Activated CD8-positive, alpha-beta T cell treated with anti-CD3 and anti-CD28 coated beads, Interleukin-2, amount 10 ng/mL, durations not matched to agents 7 days and 5 days (primary cell): ENCODE results near the gene GPATCH8. TPM values are rescaled to one million over a fixed set of nuclear protein-coding genes. Genes with fewer than 3 reads are reported as not detected.
"Not testable (repeated sequence)": the region's sequence is repeated elsewhere in the genome, so short reads cannot be mapped to it uniquely, and the experiment has no call there.

ENCODE experiments used
- ATAC-seq: fragments of 150-1000 bp; cut with Tn5 transposase; one replicate; pipeline ENCODE4 v1.10.0; 2021; ENCODE audit warnings: moderate library complexity
- CTCF ChIA-PET: fragments of 350-600 bp; sonication (Branson Sonifier 250); formaldehyde crosslinking; loops from one replicate; lab custom pipeline; 2021; ENCODE audit warnings: antibody characterized with exemption; lab: Charles Lee
- POLR2A ChIA-PET: fragments of 350-600 bp; sonication (Branson Sonifier 250); formaldehyde crosslinking; loops from one replicate; lab custom pipeline; 2021; ENCODE audit warnings: antibody characterized with exemption; lab: Charles Lee
- DNase-seq: peaks from one replicate; pipeline ENCODE4 v3.0.0-alpha.2; 2020
- H3K27ac Mint-ChIP-seq: one replicate; pipeline ENCODE4 v1.8.0; 2021; ENCODE audit warnings: mild to moderate bottlenecking, mixed read lengths
- H3K27me3 Mint-ChIP-seq: one replicate; pipeline ENCODE4 v1.8.0; 2021; ENCODE audit warnings: low read depth, mixed read lengths
- H3K36me3 Mint-ChIP-seq: one replicate; pipeline ENCODE4 v1.8.0; 2021; ENCODE audit warnings: low read depth, mixed read lengths
- H3K4me1 Mint-ChIP-seq: one replicate; pipeline ENCODE4 v1.8.0; 2021; ENCODE audit warnings: low read depth, mixed read lengths
- H3K4me3 Mint-ChIP-seq: one replicate; pipeline ENCODE4 v1.8.0; 2021; ENCODE audit warnings: mild to moderate bottlenecking, mixed read lengths
- H3K9me3 Mint-ChIP-seq: one replicate; pipeline ENCODE4 v1.8.0; 2022; ENCODE audit warnings: mixed read lengths; ENCODE audit not compliant: insufficient read depth
- total RNA-seq, 2 experiments: library from RNA; stranded (reverse); gene quantifications; one replicate each; pipeline ENCODE4 v1.2.3, GENCODE V29; 2021

GPATCH8 gene
- total RNA-seq, 2 experiments from 2014 or later = 45.7 to 45.8 TPM

GRCh38 chr17:44379887-44380286 lies 123.3 kb downstream of the GPATCH8 start:
- peaks cover 20% of the 10 kb centered on the region for H3K27me3 Mint-ChIP-seq
- POLR2A ChIA-PET = no interaction called here
- ATAC-seq (no peak), DNase-seq (no peak)
- H3K9me3 Mint-ChIP-seq = no peaks in the 10 kb centered on the region
- H3K4me1 Mint-ChIP-seq = peaks cover 3% of the 10 kb centered on the region
- CTCF ChIA-PET = interaction anchor here (1.0 to 2.2 kb wide), 2 partner anchors 15 to 16 kb away, joined by 3 to 5 read pairs; partner anchors contain the start of gene FAM171A2
- H3K27ac Mint-ChIP-seq = no peak overlapping the region
- H3K36me3 Mint-ChIP-seq = no peaks in the 10 kb centered on the region
- H3K4me3 Mint-ChIP-seq = no peak overlapping the region

DNA sequence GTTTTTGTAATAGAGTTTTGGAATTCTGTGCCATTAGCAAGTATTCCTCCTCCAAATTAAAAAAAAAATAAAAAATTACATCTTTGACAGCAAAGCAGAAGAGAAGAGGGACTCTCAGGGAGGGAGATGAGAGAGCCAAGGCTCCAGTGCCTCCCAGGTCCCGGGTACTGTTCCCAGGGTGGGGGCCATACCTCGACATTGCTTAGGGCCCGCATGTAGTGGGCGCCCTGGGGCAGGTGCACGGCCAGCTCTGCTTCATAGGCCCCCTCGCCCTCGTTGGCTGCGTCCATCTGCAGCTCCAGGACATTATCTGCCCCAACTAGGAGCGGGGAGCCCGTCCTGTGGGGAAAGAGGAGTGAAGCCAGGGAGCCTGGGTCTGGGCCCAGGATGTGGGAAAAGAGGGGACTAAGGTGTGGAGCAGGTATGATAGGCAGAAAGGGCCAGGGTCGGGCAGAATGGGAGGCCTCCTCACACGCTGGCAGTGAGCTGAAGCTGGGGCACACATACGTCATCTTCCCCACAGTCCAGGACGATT lies 125.0 kb downstream of the GPATCH8 start:
- Mint-ChIP-seq H3K36me3 (no peaks in the 10 kb centered on the region), H3K9me3 (no peaks in the 10 kb centered on the region), H3K27me3 (peaks cover 18% of the 10 kb centered on the region), H3K27ac (no peak overlapping the region), H3K4me3 (no peak overlapping the region), H3K4me1 (no peaks in the 10 kb centered on the region)
- CTCF ChIA-PET = interaction anchor here (1.0 to 1.7 kb wide), 2 partner anchors 15 to 47 kb away, joined by 3 to 5 read pairs; partner anchors contain the start of gene FAM171A2
- DNase-seq = no peak
- POLR2A ChIA-PET = no interaction called here
- ATAC-seq = no peak

DNA sequence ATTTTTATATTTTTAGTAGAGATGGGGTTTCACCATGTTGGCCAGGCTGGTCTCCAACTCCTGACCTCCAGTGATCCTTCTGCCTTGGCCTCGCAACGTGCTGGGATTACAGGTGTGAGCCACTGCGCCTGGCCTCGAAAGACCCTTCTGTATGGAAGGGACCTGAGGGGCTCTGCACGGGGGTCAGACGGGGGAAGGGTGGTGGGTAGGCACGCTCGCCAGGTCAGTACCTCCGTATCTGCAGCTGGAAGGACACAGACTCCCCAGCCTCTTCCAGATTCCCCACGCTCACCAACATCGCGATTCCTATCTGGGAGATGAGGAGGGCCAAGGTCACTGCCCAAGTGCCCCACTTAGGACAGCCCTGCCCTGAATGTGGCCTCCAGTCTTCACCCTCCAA lies 126.4 kb downstream of the GPATCH8 start:
- ChIA-PET POLR2A (no interaction called here), CTCF (interaction anchor here (0.7 to 2.1 kb wide), 12 partner anchors 8 to 499 kb away, joined by 3 to 11 read pairs (median 4); partner anchors contain the start of genes FAM171A2 and GRN)
- no peak overlapping the region for H3K4me3 Mint-ChIP-seq
- ATAC-seq (no peak), DNase-seq (no peak)
- no peak overlapping the region for H3K27ac Mint-ChIP-seq
- H3K36me3 Mint-ChIP-seq = no peaks in the 10 kb centered on the region
- H3K27me3 Mint-ChIP-seq = peaks cover 7% of the 10 kb centered on the region
- no peaks in the 10 kb centered on the region for H3K9me3 Mint-ChIP-seq
- no peaks in the 10 kb centered on the region for H3K4me1 Mint-ChIP-seq

GRCh38 chr17:44376124-44376523 lies 127.1 kb downstream of the GPATCH8 start:
- ChIA-PET POLR2A (no interaction called here), CTCF (interaction anchor here (0.7 to 2.1 kb wide), 11 partner anchors 9 to 498 kb away, joined by 3 to 11 read pairs (median 4); partner anchors contain the start of genes FAM171A2 and GRN)
- no peak overlapping the region for H3K27ac Mint-ChIP-seq
- H3K27me3 Mint-ChIP-seq = peaks cover 7% of the 10 kb centered on the region
- ATAC-seq (peak; percentile 49), DNase-seq (peak; percentile 38)
- H3K4me1 Mint-ChIP-seq = no peaks in the 10 kb centered on the region
- no peaks in the 10 kb centered on the region for H3K9me3 Mint-ChIP-seq
- no peak overlapping the region for H3K4me3 Mint-ChIP-seq
- no peaks in the 10 kb centered on the region for H3K36me3 Mint-ChIP-seq

- ChIA-PET CTCF (interaction anchor here (0.9 to 2.1 kb wide), 7 partner anchors 8 to 106 kb away, joined by 3 to 11 read pairs (median 4); partner anchors contain the start of genes FAM171A2 and GRN), POLR2A (no interaction called here)
- H3K27me3 Mint-ChIP-seq = peaks cover 7% of the 10 kb centered on the region
- no peaks in the 10 kb centered on the region for H3K36me3 Mint-ChIP-seq
- DNase-seq (no peak), ATAC-seq (no peak)
- H3K4me3 Mint-ChIP-seq = no peak overlapping the region
- H3K27ac Mint-ChIP-seq = no peak overlapping the region
- no peaks in the 10 kb centered on the region for H3K4me1 Mint-ChIP-seq
- H3K9me3 Mint-ChIP-seq = no peaks in the 10 kb centered on the region
Observed at GRCh38 chr17:44375196-44376017, 127.8 kb downstream of the GPATCH8 start.

DNA sequence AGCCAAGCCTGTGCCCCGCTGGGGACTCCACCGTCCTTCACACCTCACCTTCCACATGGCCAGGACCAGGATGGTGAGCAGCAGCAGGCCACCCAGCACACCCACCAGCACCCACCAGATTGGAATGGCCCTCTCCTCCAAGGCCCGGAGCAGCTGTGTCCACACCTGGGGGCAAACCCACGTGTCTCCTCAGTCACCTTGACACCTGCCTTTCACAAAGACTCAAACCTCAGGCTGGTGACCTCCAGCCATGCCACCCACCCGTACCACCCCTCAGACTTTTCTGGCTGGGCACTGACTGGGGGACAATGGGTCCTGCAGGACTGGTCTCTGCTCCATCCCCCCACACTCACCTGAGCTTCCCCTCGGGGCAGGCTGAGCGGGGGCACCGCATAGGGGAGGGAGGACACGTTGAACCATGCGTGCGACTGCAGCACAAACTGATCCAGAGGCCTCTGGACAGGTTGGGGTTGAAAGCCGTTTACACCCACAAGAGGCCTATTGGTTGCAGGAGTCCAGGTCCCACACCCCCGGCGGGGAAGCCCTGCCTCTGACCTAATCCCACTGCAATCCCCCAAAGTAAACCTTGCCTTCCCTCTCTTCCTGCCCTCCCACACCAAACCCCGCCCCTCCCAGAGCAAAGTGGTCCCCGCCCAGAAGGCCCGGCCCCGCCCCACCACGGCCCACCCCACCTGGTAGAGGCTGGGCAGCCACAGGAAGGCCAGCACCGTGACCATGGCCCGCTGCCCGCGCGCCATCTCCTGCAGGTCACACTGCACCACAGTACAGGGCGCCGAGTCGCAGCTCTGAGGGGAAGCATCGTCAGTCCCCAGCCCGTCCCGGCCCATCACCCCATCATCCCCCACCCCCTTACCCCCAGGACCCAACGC lies 128.7 kb downstream of the GPATCH8 start:
- no peak for ATAC-seq
- H3K4me1 Mint-ChIP-seq = peaks cover 4% of the 10 kb centered on the region
- CTCF ChIA-PET = interaction anchor here (2.1 kb wide), 1 partner anchor 12 kb away, joined by 11 read pairs; the partner anchor contains the start of gene FAM171A2
- POLR2A ChIA-PET = no interaction called here
- no peaks in the 10 kb centered on the region for H3K36me3 Mint-ChIP-seq
- no peak for DNase-seq
- H3K9me3 Mint-ChIP-seq = no peaks in the 10 kb centered on the region
- no peak overlapping the region for H3K4me3 Mint-ChIP-seq
- H3K27ac Mint-ChIP-seq = no peak overlapping the region
- peaks cover 10% of the 10 kb centered on the region for H3K27me3 Mint-ChIP-seq

- Mint-ChIP-seq H3K27ac (no peak overlapping the region), H3K36me3 (no peaks in the 10 kb centered on the region), H3K9me3 (no peaks in the 10 kb centered on the region), H3K27me3 (peaks cover 19% of the 10 kb centered on the region), H3K4me1 (peaks cover 8% of the 10 kb centered on the region), H3K4me3 (no peak overlapping the region)
- ChIA-PET POLR2A (no interaction called here), CTCF (interaction anchor here (1.1 to 1.5 kb wide), 2 partner anchors 9 to 13 kb away, joined by 3 to 5 read pairs; partner anchors contain the start of gene FAM171A2)
- no peak for DNase-seq
- ATAC-seq = no peak
Observed at GRCh38 chr17:44372036-44372435, 131.2 kb downstream of the GPATCH8 start.

GRCh38 chr17:44369414-44370023 lies 133.7 kb downstream of the GPATCH8 start:
- CTCF ChIA-PET = interaction anchor here (1.2 to 2.2 kb wide), 4 partner anchors 9 to 154 kb away, joined by 3 to 8 read pairs (median 6); no protein-coding TSS in a partner anchor
- peak; percentile 47 for DNase-seq
- ATAC-seq, POLR2A ChIA-PET, H3K4me1 Mint-ChIP-seq, H3K27ac Mint-ChIP-seq, H3K9me3 Mint-ChIP-seq, H3K36me3 Mint-ChIP-seq: not testable (repeated sequence)
- Mint-ChIP-seq H3K4me3 (peak overlapping the region; percentile 23), H3K27me3 (peaks cover 31% of the 10 kb centered on the region)

GRCh38 chr17:44368391-44369243 lies 134.6 kb downstream of the GPATCH8 start:
- H3K27ac Mint-ChIP-seq, H3K36me3 Mint-ChIP-seq, H3K4me3 Mint-ChIP-seq, POLR2A ChIA-PET, H3K9me3 Mint-ChIP-seq, DNase-seq, ATAC-seq: not testable (repeated sequence)
- CTCF ChIA-PET = interaction anchor here (1.2 to 2.2 kb wide), 4 partner anchors 8 to 155 kb away, joined by 3 to 8 read pairs (median 6); no protein-coding TSS in a partner anchor
- Mint-ChIP-seq H3K4me1 (peaks cover 11% of the 10 kb centered on the region), H3K27me3 (peaks cover 26% of the 10 kb centered on the region)

DNA sequence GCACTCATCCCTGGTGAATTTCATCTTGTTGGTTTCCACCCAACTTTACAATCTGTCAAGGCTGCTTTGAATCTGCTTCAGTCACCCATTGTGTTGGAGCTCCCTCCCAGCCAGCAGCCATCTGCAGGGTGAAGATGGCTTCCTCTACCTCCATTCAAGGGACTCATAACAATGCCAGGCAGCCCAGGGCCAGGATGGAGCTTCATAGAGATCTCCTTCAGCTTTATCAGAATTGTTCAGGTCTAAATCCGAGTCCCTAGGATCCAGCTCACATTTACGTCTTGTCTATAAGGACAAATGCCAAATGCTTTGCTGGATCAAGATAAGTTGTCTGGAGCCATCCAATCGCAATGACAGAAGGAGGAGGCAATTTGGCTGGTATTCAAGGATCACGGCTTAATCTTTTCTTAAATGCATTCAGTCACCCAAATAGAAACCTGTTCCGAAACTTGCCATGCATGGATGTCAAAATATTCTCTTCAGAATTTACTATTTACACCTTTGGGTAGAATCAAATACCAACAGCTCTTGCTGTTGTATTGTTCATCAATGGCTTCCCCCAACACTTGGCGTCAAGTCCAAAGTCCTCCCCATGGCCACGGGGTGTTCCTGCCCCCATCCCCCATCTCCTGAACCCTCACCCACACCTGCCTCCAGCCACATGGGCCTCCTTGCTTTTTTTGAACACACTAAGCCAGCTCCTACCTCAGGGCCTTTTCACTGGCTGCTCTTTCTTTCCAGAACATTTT lies 135.8 kb downstream of the GPATCH8 start:
- CTCF ChIA-PET = interaction anchor here (0.9 to 2.0 kb wide), 3 partner anchors 9 to 22 kb away, joined by 3 to 11 read pairs (median 4); partner anchors contain the start of gene GRN
- Mint-ChIP-seq H3K27me3 (peaks cover 27% of the 10 kb centered on the region), H3K4me1 (peaks cover 12% of the 10 kb centered on the region), H3K4me3 (no peak overlapping the region), H3K9me3 (no peaks in the 10 kb centered on the region), H3K27ac (no peak overlapping the region), H3K36me3 (no peaks in the 10 kb centered on the region)
- POLR2A ChIA-PET = no interaction called here
- no peak for DNase-seq
- ATAC-seq = no peak
